T-helper 2 cell (primary cell): ENCODE results near the gene PDLIM1.
"Not testable (repeated sequence)": the region's sequence is repeated elsewhere in the genome, so short reads cannot be mapped to it uniquely, and the experiment has no call there.

Source experiments
- DNase-seq, 5 experiments: peaks; one replicate each; pipeline versions ENCODE4 v3.0.0 to v3.0.0-alpha.2; 2012 to 2022

Gene PDLIM1

DNA sequence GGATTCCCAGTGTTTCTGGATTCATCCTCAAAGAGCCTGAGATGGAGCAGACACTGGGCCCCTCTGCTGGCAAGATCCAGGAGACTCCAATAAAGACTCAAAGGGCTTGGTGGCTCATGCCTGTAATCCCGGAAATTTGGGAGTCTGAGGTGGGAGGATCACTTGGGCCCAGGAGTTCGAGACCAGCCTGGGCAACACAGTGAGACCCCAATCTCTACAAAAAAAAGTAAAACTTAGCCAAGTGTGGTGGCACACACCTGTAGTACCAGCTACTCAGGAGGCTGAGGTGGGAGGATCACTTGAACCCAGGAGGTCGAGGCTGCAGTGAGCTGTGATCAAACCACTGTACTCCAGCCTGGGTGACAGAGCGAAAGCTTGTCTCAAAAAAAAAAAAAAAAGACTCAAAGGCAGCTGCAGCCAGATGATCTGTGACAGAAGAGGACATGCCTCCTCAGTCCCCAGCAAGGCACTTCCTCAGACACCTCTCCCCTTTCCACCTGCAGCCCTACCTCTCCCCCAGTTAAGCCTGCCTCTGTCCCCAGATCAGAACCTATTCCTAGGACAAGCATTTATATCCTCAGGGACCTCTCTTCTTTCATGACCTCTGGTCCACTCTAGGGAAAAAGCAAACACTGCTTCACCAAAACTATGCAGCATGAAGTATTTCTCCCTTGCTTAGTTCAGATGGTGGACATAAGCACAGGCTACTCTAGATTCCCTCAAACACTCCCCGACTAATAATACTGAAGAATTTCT is 27.9 kb downstream of the PDLIM1 start:
- no peak for DNase-seq

DNA sequence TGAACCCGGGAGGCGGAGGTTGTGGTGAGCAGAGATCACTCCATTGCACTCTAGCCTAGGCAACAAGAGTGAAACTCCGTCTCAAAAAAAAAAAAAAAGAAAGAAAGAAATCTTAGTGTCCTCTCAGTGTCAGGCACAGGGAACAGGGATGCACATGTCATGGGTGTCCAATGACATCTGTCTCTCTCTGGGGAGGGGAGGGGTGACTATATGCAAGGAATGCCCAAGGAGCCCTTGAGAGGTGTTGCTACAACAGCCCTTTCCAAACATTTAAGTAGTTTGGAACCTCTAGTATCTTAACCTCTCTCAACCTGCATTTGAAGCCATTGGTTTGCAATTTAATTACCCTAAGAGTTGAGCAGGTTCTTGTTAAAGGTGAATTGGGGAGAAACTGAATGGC is 28.9 kb downstream of the PDLIM1 start:
- DNase-seq = no peak

DNA sequence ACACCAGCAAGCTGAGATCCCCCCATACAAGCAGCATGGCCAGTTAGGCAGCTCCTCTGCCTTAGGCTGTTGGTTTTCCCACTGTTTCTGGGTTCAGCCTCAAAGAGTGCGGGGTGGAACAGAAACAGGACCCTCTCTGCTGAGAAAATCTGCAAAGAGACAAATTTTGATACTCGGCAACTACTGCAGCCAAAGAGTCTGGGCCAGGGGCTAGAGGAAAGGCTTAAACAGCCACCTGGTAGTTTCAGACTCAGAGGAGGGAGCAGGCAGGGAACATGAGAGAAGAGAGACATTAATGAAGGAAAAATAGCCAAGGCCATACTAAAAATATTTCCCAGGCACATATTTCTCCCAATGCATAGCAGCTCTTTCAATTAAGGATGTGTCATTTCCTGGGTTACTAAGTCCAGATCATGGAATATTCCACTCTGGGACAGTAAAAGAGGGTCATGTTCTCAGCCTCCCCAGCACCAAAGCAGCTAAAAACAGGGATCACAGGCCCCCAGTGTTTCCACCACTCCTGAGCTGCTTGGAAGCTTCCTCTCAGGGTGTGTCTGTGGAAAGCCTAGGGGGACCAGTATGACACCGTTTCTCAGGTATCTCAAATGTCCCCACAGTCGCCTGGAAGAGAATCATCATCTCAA is 29.8 kb downstream of the PDLIM1 start:
- no peak for DNase-seq

DNA sequence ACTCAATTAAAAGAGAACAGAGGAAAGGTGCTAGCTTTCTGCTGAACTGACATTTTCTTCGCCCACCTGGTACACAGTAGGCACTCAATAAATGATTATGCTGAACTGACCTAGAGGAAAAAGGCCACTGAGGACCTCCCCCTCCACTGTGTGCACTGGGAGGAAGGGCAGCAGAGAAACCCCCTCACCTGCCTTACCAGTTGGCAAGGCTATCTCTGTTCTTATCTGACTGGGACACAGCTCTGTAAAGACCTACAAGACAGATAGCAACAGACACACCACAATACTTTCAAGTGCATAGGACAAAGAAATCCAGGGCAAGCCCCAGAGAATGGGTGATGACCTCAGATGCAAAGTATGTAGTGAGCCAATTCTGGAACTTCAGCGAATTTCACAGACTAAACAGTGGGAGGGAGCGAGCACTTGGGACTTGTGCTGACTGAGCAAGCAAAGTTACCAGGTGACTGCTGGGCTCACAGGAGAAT is 30.4 kb downstream of the PDLIM1 start:
- DNase-seq = no peak

DNA sequence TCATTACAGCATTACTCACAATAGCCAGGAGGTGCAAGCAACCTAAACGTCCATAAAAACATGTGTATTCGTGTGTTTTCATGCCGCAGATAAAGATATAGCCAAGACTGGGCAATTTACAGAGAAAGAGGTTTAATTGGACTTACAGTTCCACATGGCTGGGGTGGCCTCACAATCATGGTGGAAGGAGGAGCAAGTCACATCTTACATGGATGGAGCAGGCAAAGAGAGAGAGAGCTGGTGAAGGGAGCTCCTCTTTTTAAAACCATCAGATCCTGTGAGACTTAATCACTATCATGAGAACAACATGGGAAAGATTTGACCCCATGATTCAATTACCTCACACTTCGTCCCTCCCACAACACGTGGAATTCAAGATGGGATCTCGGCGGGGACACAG is 33.0 kb downstream of the PDLIM1 start:
- DNase-seq = no peak

DNA sequence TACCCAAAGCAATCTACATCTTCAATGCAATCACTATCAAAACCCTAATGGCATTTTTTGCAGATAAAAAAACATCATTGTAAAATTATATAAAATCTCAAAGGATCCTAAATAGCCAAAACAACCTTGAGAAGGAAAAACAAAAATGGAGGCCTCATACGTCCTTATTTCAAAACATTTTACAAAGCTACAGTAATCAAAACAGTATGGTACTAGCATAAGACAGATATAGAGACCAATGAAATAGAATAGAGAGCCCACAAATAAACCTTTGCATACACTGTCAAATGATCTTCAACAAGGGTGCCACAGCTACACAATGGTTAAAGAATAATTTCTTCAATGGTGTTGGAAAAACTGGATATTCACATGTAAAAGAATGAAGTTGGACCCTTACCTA is 34.5 kb downstream of the PDLIM1 start:
- no peak for DNase-seq

DNA sequence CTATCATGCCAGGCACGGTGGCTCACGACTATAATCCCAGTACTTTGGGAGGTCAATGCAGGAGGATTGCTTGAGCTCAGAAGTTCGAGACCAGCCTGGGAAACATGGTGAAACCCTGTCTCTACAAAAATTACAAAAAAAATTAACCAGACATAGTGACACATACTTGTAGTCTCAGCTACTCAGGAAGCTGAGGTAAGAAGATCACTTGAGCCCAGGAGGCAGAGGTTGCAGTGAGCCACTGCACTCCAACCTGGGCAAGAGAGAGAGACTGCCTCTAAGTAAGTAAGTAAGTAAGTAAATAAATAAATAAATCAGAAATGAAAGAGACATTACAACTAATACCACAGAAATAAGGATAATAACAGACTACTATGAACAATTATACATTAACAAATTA is 36.2 kb downstream of the PDLIM1 start:
- no peak for DNase-seq

DNA sequence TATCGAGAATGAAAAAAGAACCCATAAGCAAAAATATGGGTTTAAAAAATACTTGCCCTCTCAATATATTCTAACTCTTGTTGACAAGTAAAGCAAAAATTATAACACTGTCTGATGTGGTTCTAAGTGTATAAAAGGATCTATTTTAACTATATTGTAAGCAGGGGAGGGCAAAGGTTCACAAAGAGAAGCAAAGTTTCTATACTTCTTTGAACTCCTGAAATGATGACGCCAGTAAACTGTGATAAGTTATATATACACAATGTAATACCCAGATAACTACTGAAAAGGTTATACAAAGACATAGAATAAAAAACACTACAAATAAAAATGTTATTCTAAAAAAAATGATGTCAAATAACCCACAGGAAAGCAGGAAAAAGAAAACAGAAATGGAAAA is 37.1 kb downstream of the PDLIM1 start:
- no peak for DNase-seq

DNA sequence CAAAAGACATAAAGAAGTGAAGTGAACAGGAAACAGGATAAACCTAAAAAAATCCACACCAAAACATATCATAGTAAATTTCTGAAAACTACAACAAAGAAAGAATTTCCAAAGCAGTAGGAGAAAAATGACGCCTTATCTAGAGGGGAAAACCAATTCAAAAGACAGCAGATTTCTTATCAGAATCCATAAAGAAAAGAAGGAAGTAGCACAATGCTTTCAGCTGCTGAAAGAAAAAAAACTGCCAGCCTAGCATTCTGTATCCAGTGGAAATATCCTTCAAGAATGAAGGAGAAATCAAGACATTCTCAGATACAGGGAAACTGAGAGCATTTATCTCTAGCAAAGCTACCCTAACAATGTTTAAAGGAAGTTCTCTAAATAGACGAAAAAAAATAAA is 37.8 kb downstream of the PDLIM1 start:
- no peak for DNase-seq

DNA sequence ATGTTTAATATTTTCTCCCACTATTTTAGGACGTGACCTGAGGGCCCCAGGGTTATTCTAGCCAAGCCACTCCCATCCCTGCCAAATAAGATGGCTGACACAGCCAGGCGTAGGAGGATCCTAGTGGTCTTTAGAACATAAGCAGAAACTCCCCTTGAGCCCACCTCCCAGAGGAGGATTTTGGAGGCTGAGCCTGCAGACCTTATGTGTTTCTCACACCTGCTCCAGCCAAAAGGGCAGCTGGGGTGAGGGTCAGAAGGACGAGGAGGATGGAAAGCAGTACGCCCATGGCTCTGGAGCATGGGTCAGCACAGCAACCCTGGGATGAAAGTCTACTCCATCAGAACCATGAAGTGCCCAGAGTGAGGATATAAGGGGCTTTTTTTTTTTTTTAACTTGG is 39.9 kb downstream of the PDLIM1 start:
- DNase-seq = no peak

DNA sequence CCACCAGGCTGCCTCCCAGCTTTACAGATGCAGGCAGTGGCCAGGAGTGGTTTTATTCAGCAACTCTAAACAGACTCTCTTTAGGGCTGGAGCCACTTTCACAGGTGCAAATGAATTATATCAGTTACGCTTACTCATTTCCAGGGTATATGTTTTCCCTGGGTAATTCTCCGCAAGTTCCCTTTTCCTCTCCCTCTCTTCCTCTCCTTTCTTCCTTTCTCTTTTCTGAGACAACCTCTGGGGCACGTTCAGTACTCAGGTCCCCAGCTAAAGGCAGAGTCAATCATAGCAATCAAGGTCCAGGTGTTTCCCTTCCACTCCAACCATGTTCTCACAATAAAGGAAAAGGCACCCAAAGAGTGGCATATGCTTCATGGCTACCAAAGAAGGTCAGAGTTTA is 41.3 kb downstream of the PDLIM1 start:
- no peak for DNase-seq

DNA sequence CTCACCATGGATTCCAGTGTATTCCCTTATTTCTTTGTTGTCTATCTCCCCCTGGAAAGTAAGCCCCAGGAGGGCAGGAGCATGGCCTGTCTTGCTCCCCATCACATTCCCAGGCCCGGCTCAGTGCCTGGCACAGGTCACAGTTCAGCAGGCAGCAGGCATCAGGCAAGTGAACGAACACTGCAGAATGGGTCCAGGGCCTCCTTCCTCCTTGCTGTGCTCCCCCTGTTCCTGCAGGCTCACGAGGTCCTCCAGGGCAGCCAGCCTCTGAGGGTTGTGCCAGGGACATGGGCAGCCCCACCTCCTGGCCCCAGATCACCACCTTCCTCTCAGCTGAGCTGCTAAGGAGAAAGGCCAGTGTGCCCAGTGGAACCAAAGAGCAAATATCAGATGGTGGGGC is 41.8 kb downstream of the PDLIM1 start:
- no peak for DNase-seq

DNA sequence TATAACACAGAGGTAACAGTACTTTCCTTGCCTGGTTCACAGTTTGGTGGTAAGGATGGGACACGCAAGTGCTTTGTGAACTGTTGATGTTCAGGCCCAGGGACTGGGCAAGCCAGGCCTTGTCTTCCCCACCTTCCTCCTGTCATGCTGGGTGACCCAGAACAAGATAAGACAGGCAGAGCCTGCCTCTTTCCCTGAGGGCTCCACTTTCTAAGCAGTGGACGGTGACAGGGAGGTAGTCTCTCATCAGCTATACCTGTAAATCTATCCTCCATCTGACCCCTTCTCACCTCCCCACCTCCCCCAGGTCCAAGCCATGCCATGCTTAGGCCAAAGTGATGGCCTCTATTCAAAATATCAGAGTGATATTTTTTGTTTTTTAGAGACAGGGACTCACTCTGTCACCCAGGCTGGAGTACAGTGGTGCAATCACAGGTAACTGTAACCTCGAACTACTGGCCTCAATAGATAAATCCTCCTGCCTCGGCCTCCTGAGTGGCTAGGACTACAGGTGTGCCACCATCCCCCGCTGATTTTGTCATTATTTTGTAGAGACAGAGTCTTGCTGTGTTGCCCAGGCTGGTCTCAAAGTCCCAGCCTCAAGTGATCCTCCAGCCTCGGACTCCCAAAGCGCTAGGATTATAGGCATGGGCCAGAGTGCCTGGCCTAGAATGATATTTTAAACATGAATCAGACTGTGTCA is 42.8 kb downstream of the PDLIM1 start:
- no peak for DNase-seq

DNA sequence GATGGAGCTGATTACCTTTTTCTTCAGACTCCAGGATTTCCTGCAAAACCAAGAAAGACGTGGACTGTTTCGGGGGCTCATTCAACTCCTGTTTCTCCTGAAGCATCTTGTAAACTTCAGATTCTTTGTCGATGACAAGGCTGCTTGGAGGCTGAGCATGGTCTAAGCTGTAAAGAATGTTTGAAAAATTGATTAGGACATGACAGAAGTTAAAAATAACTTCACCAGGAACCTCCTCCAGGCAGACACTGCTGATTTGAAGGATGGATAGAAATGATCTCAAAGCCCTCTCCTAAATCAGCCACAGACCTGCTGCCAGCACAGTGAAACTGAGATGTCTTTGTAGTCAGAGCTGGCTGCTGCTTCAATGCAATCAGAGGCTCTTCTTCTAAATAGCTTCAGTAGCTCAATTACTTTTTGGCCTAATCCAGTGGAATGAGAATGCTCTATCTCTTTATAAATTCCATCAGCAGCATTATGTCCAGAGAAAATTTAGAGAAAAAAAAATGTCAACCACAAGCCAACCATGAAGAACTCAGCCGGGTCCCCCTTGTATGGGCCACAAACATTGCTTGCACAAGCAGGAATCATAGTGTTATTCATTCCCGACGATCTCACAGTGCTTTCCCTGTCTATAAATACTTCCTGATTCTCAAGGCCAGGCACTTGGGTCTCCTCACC is 43.5 kb downstream of the PDLIM1 start:
- no peak for DNase-seq

DNA sequence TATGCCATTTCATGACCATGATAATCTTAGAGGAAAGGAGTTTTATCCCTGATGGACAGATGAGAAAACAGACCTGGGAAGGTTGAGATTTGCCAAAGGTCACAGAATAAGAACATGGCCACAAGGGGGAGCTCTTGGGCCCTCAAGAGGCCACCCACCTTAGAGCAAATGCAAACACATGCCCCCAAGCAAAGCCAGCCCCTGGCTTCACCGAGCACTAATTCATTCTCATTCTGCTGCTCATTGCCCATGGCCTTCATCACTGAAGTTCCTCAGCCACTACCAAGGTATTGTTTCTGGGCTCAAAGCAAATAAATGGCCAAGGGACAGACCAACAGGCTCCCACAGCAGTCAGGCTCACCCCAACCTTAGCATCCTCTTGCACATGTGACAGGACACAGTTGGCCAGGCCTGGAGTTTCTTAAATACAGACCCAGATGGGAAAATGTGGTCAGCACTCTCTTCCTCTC is 44.2 kb downstream of the PDLIM1 start:
- peak in 4 of 5 experiments; percentile 2 to 58 (median 22) for DNase-seq

DNA sequence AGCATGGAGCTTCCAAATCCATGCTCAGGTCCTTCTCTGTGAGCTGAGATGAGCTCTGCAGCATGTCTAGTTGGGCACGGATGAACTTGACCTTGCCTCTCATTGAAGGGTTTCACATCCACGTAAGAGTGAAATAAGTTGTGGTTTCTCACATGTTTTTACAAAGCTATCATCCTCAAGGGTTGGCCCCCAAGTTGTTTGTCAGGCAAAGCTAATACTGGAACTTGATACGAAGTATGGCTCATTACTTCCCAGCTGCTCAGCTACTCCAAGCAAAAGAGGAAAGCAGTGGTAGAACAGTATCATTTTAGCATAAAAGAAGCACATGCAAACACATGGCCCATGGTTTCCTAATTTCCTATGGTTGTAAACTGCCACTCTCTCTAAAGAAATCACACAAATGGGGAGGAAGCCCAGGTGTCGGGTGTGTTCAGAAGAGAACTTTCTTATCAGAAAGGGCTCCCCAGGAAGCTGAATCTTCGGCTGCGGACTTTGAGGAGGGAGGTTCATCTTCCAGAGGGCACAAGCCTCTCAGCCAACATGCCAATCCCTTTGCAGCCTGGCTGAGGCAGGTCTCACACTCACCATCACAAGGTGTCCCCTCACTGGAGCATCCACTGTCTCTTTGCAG is 45.3 kb downstream of the PDLIM1 start:
- DNase-seq = peak in 1 of 5 experiments; percentile 70

DNA sequence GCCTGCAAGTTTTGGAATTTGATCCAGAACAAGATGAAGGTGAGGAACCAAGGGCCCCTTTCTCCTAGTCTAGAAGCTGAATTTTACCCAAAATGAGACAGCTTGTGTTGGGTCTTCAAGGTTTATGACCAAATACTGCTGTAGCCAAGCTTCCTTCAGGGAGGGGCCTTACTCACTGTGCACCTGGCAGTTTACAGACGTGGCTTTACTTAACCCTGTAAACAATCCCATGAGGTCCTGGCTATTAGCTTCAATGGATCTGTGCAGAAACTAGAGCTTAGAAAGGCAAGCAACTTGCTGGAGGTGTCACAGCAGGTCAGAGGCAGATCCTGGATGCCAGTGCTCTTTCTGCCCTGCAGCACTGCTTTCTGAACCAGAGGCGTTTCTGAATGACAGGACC is 46.7 kb downstream of the PDLIM1 start:
- DNase-seq = no peak

DNA sequence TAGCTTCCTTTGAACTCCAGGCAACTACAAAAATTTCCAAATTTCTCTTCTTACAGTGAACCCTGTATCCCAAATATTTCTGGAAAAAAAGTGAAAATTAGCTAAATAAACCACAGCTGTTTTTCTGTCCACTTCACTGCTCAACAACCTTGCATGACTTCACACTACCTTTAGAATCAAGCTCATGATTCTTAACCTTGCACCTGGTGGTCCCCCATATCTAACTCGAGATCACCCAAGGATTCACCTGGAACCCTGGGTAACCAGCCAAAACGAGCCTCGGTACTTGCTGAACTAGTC is 47.5 kb downstream of the PDLIM1 start:
- DNase-seq = no peak

DNA sequence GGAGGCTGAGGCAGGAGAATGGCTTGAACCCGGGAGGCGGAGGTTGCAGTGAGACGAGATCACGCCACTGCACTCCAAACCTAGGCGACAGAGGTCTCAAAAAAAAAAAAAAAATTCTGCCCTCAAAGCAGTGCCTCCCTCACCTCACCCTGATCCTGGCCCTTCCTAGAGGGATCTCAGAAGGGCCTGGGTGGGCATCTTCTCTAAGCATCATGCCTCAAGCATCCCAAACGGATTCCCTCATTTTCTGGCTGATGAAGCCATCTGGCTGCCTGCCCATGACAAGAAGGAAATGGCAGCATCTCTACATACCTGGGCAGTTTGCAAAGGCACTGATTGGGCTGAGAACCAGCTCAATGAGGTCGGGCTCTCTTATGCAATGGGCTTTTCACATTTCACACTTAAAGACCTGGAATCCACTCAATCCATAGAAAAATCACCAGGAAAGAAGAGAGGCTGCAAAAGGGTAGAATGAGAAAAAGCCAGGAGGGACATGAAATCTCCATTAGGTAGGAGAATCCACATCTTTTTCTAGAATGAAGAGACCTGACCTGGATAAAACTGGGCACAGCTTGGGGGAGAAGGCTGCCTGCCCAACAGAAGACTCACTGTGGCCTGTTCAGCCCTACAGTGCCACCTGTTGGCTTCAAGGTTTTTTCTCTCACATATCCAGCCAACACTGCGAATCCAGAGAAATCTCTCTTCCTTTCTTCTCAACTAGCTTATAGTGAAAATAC is 48.1 kb downstream of the PDLIM1 start:
- peak in 1 of 5 experiments; percentile 57 for DNase-seq

DNA sequence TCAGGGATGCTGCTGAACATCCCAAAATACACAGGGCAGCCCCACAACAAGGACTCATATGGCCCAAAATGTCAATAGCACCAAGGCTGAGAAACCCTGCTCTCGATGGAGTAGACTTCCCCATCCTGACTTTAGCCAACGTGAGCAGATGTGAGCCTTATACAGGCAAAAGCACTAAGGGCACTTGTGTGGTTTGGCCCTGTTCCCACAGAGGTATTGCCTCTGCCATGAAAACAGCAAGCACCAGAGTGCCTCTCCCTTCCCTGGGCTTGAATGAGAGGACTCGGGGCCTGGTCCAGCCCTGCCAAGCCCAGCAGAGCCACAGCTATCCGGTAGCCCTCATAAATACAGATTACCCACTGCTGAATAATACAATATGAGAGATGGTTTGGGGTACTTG is 49.3 kb downstream of the PDLIM1 start:
- no peak for DNase-seq

DNA sequence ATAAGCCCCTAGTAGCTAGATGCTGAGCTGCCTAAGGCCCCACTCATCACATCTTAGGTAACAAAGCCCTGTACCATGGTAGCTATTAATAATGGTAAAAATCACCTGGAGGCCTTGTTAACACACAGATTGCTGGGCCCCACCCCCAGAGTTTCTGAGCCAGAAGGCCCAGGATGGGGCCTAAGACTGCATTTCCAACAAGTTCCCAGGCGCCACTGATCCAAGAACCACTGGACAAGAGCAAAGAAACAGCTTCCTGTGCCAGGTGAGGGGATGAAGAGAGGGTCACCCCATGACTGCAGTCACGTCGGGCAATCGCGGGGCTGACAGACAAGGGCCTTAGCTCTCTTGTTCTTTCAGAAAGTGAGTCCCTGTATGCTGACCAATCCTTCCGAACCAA is 50.0 kb downstream of the PDLIM1 start:
- no peak for DNase-seq

DNA sequence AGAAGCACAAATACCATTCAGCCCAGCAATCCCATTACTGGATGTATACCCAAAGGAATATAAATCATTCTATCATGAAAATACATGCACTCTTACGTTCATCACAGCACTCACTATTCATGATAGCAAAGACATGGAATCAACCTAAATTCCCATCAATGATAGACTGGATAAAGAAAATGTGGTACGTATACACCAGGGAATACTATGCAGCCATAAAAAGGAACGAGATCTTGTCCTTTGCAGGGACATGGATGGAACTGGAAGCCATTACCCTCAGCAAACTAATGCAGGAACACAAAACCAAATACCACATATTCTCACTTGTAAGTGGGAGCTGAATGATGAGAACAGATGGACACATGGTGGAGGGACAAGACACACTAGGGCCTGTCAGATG is 50.7 kb downstream of the PDLIM1 start:
- DNase-seq = not testable (repeated sequence)
